ENCODE measurements around the gene STON2.

Gene STON2

DNA sequence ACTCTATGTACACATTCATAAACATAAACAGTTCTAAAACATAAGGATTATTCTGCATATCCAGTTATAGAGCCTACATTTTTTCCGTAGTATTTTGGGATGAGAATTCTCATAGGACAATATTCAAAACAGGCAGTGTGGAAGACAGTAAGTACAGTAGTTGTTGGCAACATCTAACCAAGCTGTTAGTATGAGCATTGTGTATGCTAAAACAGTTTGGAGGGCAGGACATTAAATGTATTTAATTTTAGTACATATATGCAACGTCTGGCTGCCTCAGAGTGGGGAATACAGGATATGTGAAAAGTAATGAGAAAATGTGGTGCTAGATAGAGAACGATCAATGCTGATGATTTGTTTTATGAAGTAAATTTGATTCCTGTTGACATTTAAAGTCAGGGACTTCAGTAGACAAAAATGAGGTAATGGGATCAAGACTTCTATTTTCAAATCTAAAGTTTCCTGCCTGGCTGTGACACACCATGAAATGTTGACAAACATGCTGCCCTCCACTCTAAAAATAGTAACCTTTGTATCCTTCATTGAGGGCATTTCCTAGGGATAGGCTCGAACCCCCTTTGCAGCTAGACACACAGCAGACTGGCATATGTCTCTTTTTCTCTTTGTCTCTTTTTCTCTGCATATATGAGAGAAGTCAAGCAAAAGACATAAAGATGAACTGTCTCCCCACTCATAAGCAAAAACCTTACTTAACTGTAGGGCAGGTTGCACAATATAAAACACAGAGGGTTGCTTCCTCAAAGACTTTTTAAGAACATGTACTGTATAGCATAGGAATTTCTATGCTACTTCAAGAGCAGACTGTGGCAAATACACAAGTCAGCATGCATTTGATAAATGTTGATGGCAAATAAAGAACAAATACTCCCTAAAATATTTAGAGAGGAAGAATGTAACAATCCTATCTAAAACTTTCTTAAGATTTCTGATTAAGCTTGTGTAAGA is 103.9 kb downstream of the STON2 start:
- no peak for TF ChIP-seq CTCF (IDR thresholded peaks at IDR 0.05; ENCODE audit: low read depth, low read length, missing control alignments)
- no peak overlapping the region for H3K4me3 ChIP-seq (ENCODE audit: low read depth, low read length)
- H3K27ac ChIP-seq: no peak overlapping the region
- H3K36me3 ChIP-seq (replicated peaks): no peaks in the 10 kb centered on the region
- no peak for DNase-seq
- no peaks in the 10 kb centered on the region for H3K27me3 ChIP-seq (replicated peaks)
- in situ Hi-C loops (cut with HindIII; ENCODE audit: low pct_ligation_motif_present, low sequenced_read_pairs): no loop called here

- Histone ChIP-seq H3K27ac (no peak overlapping the region), H3K4me3 (ENCODE audit: low read depth, low read length) (no peak overlapping the region), H3K27me3 (replicated peaks) (no peaks in the 10 kb centered on the region), H3K36me3 (replicated peaks) (no peaks in the 10 kb centered on the region)
- no peak for DNase-seq
- TF ChIP-seq CTCF (IDR thresholded peaks at IDR 0.05; ENCODE audit: low read depth, low read length, missing control alignments): no peak
- in situ Hi-C loops (cut with HindIII; ENCODE audit: low pct_ligation_motif_present, low sequenced_read_pairs): no loop called here
Observed at GRCh38 chr14:81289516-81289915, 110.6 kb downstream of the STON2 start.

- H3K4me3 ChIP-seq (ENCODE audit: low read depth, low read length): no peak overlapping the region
- no peaks in the 10 kb centered on the region for H3K27me3 ChIP-seq (replicated peaks)
- no peak overlapping the region for H3K27ac ChIP-seq
- DNase-seq: no peak
- TF ChIP-seq CTCF (IDR thresholded peaks at IDR 0.05; ENCODE audit: low read depth, low read length, missing control alignments): no peak
- H3K36me3 ChIP-seq (replicated peaks): no peaks in the 10 kb centered on the region
- in situ Hi-C loops (cut with HindIII; ENCODE audit: low pct_ligation_motif_present, low sequenced_read_pairs): no loop called here
Observed at GRCh38 chr14:81286574-81287370, 113.4 kb downstream of the STON2 start.

- no peak overlapping the region for H3K27ac ChIP-seq
- no peak overlapping the region for H3K4me3 ChIP-seq (ENCODE audit: low read depth, low read length)
- no peak for DNase-seq
- in situ Hi-C loops (cut with HindIII; ENCODE audit: low pct_ligation_motif_present, low sequenced_read_pairs): no loop called here
- no peak for TF ChIP-seq CTCF (IDR thresholded peaks at IDR 0.05; ENCODE audit: low read depth, low read length, missing control alignments)
- H3K36me3 ChIP-seq (replicated peaks): no peaks in the 10 kb centered on the region
- no peaks in the 10 kb centered on the region for H3K27me3 ChIP-seq (replicated peaks)
Observed at GRCh38 chr14:81285245-81285644, 114.9 kb downstream of the STON2 start.

DNA sequence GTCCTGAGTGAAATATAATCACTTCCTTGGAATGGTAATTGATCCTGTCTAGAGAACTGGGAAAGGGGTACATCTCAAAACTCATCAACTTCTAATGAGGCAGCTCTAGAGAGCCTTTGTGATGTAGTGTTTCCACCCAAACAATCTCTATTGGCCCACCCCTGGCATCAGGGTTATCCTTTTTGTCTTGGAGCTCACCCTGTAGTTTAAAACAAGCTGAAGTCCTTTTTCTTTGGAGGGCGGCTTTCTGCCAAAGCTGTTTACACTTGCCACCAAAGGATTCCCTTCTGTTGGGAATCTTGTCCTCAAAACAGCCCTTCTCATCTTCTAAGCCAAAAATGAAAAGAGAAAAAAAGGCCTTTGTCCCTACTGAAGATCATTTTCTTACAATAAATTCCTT is 118.8 kb downstream of the STON2 start:
- in situ Hi-C loops (cut with HindIII; ENCODE audit: low pct_ligation_motif_present, low sequenced_read_pairs): no loop called here
- TF ChIP-seq CTCF (IDR thresholded peaks at IDR 0.05; ENCODE audit: low read depth, low read length, missing control alignments): no peak
- H3K27me3 ChIP-seq (replicated peaks): no peaks in the 10 kb centered on the region
- H3K4me3 ChIP-seq (ENCODE audit: low read depth, low read length): no peak overlapping the region
- no peak for DNase-seq
- no peak overlapping the region for H3K27ac ChIP-seq
- H3K36me3 ChIP-seq (replicated peaks): no peaks in the 10 kb centered on the region
